Naive thymus-derived CD4-positive, alpha-beta T cell (primary cell): ENCODE data around the gene PIEZO2. TPM values are rescaled to one million over a fixed set of nuclear protein-coding genes. Genes with fewer than 3 reads are reported as not detected.

Experiments used
- ATAC-seq: fragments of 150-1000 bp; cut with Tn5 transposase; 2 replicates; pipeline ENCODE4 v1.10.0; 2021; ENCODE audit warnings: mild to moderate bottlenecking, moderate library complexity
- CTCF ChIA-PET: fragments of 350-600 bp; sonication (Branson Sonifier 250); formaldehyde crosslinking; loops from one replicate; lab custom pipeline; 2021; ENCODE audit warnings: antibody characterized with exemption; lab: Charles Lee
- POLR2A ChIA-PET: fragments of 350-600 bp; sonication (Branson Sonifier 250); formaldehyde crosslinking; loops from one replicate; lab custom pipeline; 2021; ENCODE audit warnings: antibody characterized with exemption, inconsistent platforms; lab: Charles Lee
- DNase-seq, 9 donors: peaks; one replicate each; pipeline versions ENCODE4 v3.0.0 to v3.0.0-alpha.2; 2020 to 2022; ENCODE audit warnings: mixed read lengths in 1 of 9
- H3K27ac ChIP-seq: one replicate; pipeline ENCODE4 v1.7.0; 2013; ENCODE audit warnings: mild to moderate bottlenecking, low read depth, low read length, moderate library complexity
- H3K27me3 ChIP-seq, 2 donors: one replicate each; pipeline ENCODE4 v1.7.0; 2013; ENCODE audit warnings: low read length in 2 of 2, mild to moderate bottlenecking in 2 of 2, moderate library complexity in 2 of 2; ENCODE audit not compliant: control insufficient read depth in 2 of 2, insufficient read depth in 2 of 2
- H3K36me3 ChIP-seq, 3 experiments: 1 replicate in 2 of 3; 2 replicates in 1 of 3; pipeline ENCODE4 v1.7.0; 2013; ENCODE audit warnings: low read length in 3 of 3, mild to moderate bottlenecking in 3 of 3, moderate library complexity in 1 of 3; ENCODE audit not compliant: insufficient read depth in 3 of 3, control insufficient read depth in 2 of 3
- H3K4me1 ChIP-seq, 2 donors: one replicate each; pipeline ENCODE4 v1.7.0; 2013; ENCODE audit warnings: low read length in 2 of 2, mild to moderate bottlenecking in 2 of 2, moderate library complexity in 1 of 2; ENCODE audit not compliant: control insufficient read depth in 2 of 2, insufficient read depth in 2 of 2
- H3K4me3 ChIP-seq: 2 replicates; pipeline ENCODE4 v1.7.0; 2013; ENCODE audit warnings: mild to moderate bottlenecking, low read length
- H3K9me3 ChIP-seq, 3 experiments: 1 replicate in 2 of 3; 2 replicates in 1 of 3; pipeline ENCODE4 v1.7.0; 2013; ENCODE audit warnings: low read length in 3 of 3; ENCODE audit not compliant: control insufficient read depth in 2 of 3
- H3K27ac Mint-ChIP-seq, 9 donors: one replicate each; pipeline ENCODE4 v1.8.0; 2020 to 2022; ENCODE audit warnings: mixed read lengths in 9 of 9, mild to moderate bottlenecking in 8 of 9, moderate library complexity in 5 of 9, inconsistent platforms in 2 of 9
- H3K27me3 Mint-ChIP-seq, 5 donors: one replicate each; pipeline ENCODE4 v1.8.0; 2021 to 2022; ENCODE audit warnings: mixed read lengths in 5 of 5, mild to moderate bottlenecking in 1 of 5
- H3K36me3 Mint-ChIP-seq, 5 donors: one replicate each; pipeline ENCODE4 v1.8.0; 2020 to 2022; ENCODE audit warnings: mixed read lengths in 5 of 5, mild to moderate bottlenecking in 3 of 5, inconsistent platforms in 1 of 5
- H3K4me1 Mint-ChIP-seq, 7 donors: one replicate each; pipeline ENCODE4 v1.8.0; 2020 to 2022; ENCODE audit warnings: mixed read lengths in 7 of 7, mild to moderate bottlenecking in 3 of 7, inconsistent platforms in 1 of 7
- H3K4me3 Mint-ChIP-seq, 10 donors: one replicate each; pipeline ENCODE4 v1.8.0; 2020 to 2022; ENCODE audit warnings: mild to moderate bottlenecking in 10 of 10, mixed read lengths in 10 of 10, moderate library complexity in 6 of 10, inconsistent platforms in 2 of 10
- H3K9me3 Mint-ChIP-seq, 11 donors: one replicate each; pipeline ENCODE4 v1.8.0; 2020 to 2022; ENCODE audit warnings: mixed read lengths in 11 of 11, mild to moderate bottlenecking in 4 of 11, inconsistent platforms in 1 of 11, moderate library complexity in 1 of 11
- intact Hi-C, 2 donors: fragments of 100-400 bp; cut with micrococcal nuclease; formaldehyde crosslinking; loops; one replicate each; pipeline ENCODE4 v1.15.1; 2023
- polyA plus RNA-seq, 2 donors: library from polyadenylated mRNA; unstranded; fragments of 300-500 nt; fragmentation: Illumina TruSeq; gene quantifications; one replicate each; pipeline ENCODE4 v1.2.3, GENCODE V29; 2021
- total RNA-seq, 6 experiments: library from RNA in 5 of 6; stranded (reverse) in 5 of 6; gene quantifications; 1 replicate in 5 of 6; 2 replicates in 1 of 6; pipeline ENCODE4 v1.2.3 and lab custom pipeline; 2021 to 2026

Gene PIEZO2
- total and polyA plus RNA-seq, 7 experiments from 2014 or later = not detected

GRCh38 chr18:10948421-10948820 is 200.9 kb downstream of the PIEZO2 start:
- Histone ChIP-seq H3K36me3 (no peaks in the 10 kb centered on the region), H3K27me3 (no peaks in the 10 kb centered on the region), H3K4me3 (no peak overlapping the region), H3K27ac (no peak overlapping the region), H3K4me1 (no peaks in the 10 kb centered on the region), H3K9me3 (peaks cover 0 to 13% (median 0%) of the 10 kb centered on the region in 3 experiments)
- H3K9me3 Mint-ChIP-seq = peaks cover 13 to 31% (median 23%) of the 10 kb centered on the region in 11 donors
- no peak overlapping the region for H3K4me3 Mint-ChIP-seq
- DNase-seq (no peak), ATAC-seq (no peak)
- peaks cover 0 to 7% (median 3%) of the 10 kb centered on the region in 5 donors for H3K36me3 Mint-ChIP-seq
- CTCF ChIA-PET = no interaction called here
- POLR2A ChIA-PET = no interaction called here
- H3K4me1 Mint-ChIP-seq = no peaks in the 10 kb centered on the region
- intact Hi-C loops = no loop called here
- H3K27ac Mint-ChIP-seq = no peak overlapping the region
- peaks cover 0 to under 1% (median 0%) of the 10 kb centered on the region in 5 donors for H3K27me3 Mint-ChIP-seq

GRCh38 chr18:10946058-10946457 is 203.3 kb downstream of the PIEZO2 start:
- H3K9me3 Mint-ChIP-seq = peaks cover 18 to 39% (median 27%) of the 10 kb centered on the region in 11 donors
- POLR2A ChIA-PET = no interaction called here
- intact Hi-C loops = no loop called here

GRCh38 chr18:10942998-10943397 is 206.4 kb downstream of the PIEZO2 start:
- Mint-ChIP-seq H3K9me3 (peaks cover 18 to 39% (median 28%) of the 10 kb centered on the region in 11 donors), H3K27me3 (peaks cover 0 to 7% (median 0%) of the 10 kb centered on the region in 5 donors), H3K36me3 (peaks cover 0 to 13% (median 3%) of the 10 kb centered on the region in 5 donors), H3K27ac (no peak overlapping the region), H3K4me1 (no peaks in the 10 kb centered on the region), H3K4me3 (no peak overlapping the region)
- no peaks in the 10 kb centered on the region for H3K4me1 ChIP-seq
- CTCF ChIA-PET = no interaction called here
- no peaks in the 10 kb centered on the region for H3K27me3 ChIP-seq
- DNase-seq (no peak), ATAC-seq (no peak)
- no peak overlapping the region for H3K4me3 ChIP-seq
- H3K27ac ChIP-seq = no peak overlapping the region
- intact Hi-C loops = no loop called here
- no peaks in the 10 kb centered on the region for H3K36me3 ChIP-seq
- POLR2A ChIA-PET = no interaction called here
- H3K9me3 ChIP-seq = peaks cover 0 to 13% (median 0%) of the 10 kb centered on the region in 3 experiments

More at GRCh38 chr18:10946058-10946457, 203.3 kb downstream of the PIEZO2 start:
- Mint-ChIP-seq H3K27me3 (peaks cover 0 to 7% (median 0%) of the 10 kb centered on the region in 5 donors), H3K27ac (no peak overlapping the region), H3K36me3 (peaks cover 0 to 13% (median 3%) of the 10 kb centered on the region in 5 donors), H3K4me1 (no peaks in the 10 kb centered on the region), H3K4me3 (no peak overlapping the region)
- Histone ChIP-seq H3K36me3 (no peaks in the 10 kb centered on the region), H3K27me3 (no peaks in the 10 kb centered on the region), H3K4me1 (no peaks in the 10 kb centered on the region), H3K4me3 (no peak overlapping the region), H3K9me3 (peaks cover 0 to 13% (median 0%) of the 10 kb centered on the region in 3 experiments), H3K27ac (no peak overlapping the region)
- no peak for ATAC-seq
- CTCF ChIA-PET = no interaction called here
- DNase-seq = no peak

GRCh38 chr18:10939822-10940221 is 209.5 kb downstream of the PIEZO2 start:
- no peaks in the 10 kb centered on the region for H3K36me3 ChIP-seq
- H3K4me3 ChIP-seq = no peak overlapping the region
- H3K36me3 Mint-ChIP-seq = peaks cover 0 to 13% (median 2%) of the 10 kb centered on the region in 5 donors
- CTCF ChIA-PET = no interaction called here
- POLR2A ChIA-PET = no interaction called here
- H3K27me3 ChIP-seq = no peaks in the 10 kb centered on the region
- no peak for ATAC-seq
- intact Hi-C loops = no loop called here
- H3K9me3 Mint-ChIP-seq = peaks cover 8 to 23% (median 14%) of the 10 kb centered on the region in 11 donors
- no peaks in the 10 kb centered on the region for H3K4me1 ChIP-seq
- H3K27ac ChIP-seq = no peak overlapping the region
- H3K4me3 Mint-ChIP-seq = no peak overlapping the region
- H3K27ac Mint-ChIP-seq = no peak overlapping the region
- peaks cover 0 to 2% (median 0%) of the 10 kb centered on the region in 3 experiments for H3K9me3 ChIP-seq
- no peaks in the 10 kb centered on the region for H3K4me1 Mint-ChIP-seq
- peaks cover 0 to 13% (median 0%) of the 10 kb centered on the region in 5 donors for H3K27me3 Mint-ChIP-seq
- no peak for DNase-seq

- Mint-ChIP-seq H3K4me3 (no peak overlapping the region), H3K4me1 (no peaks in the 10 kb centered on the region), H3K36me3 (peaks cover 0 to 5% (median 0%) of the 10 kb centered on the region in 5 donors), H3K9me3 (peaks cover 3 to 8% (median 6%) of the 10 kb centered on the region in 11 donors), H3K27me3 (peaks cover 0 to 13% (median 6%) of the 10 kb centered on the region in 5 donors), H3K27ac (no peak overlapping the region)
- Histone ChIP-seq H3K4me3 (no peak overlapping the region), H3K27me3 (no peaks in the 10 kb centered on the region), H3K36me3 (no peaks in the 10 kb centered on the region), H3K9me3 (no peaks in the 10 kb centered on the region), H3K4me1 (no peaks in the 10 kb centered on the region), H3K27ac (no peak overlapping the region)
- ATAC-seq (no peak), DNase-seq (no peak)
- POLR2A ChIA-PET = no interaction called here
- CTCF ChIA-PET = no interaction called here
- intact Hi-C loops = no loop called here
Observed at GRCh38 chr18:10937743-10938640, 211.4 kb downstream of the PIEZO2 start.

- Histone ChIP-seq H3K9me3 (no peaks in the 10 kb centered on the region), H3K4me3 (no peak overlapping the region), H3K4me1 (no peaks in the 10 kb centered on the region), H3K27ac (no peak overlapping the region), H3K36me3 (no peaks in the 10 kb centered on the region), H3K27me3 (no peaks in the 10 kb centered on the region)
- CTCF ChIA-PET = no interaction called here
- no peak for ATAC-seq
- no peak overlapping the region for H3K27ac Mint-ChIP-seq
- peaks cover 0 to 13% (median 6%) of the 10 kb centered on the region in 5 donors for H3K27me3 Mint-ChIP-seq
- POLR2A ChIA-PET = no interaction called here
- intact Hi-C loops = no loop called here
- H3K36me3 Mint-ChIP-seq = no peaks in the 10 kb centered on the region
- DNase-seq = no peak
- peaks cover 0 to 5% (median 0%) of the 10 kb centered on the region in 11 donors for H3K9me3 Mint-ChIP-seq
- H3K4me3 Mint-ChIP-seq = no peak overlapping the region
- no peaks in the 10 kb centered on the region for H3K4me1 Mint-ChIP-seq
Observed at GRCh38 chr18:10936176-10937053, 213.0 kb downstream of the PIEZO2 start.
